HEK293T (cell line): ENCODE measurements around the gene PLCB2.

Experiments used
- ARNT ChIP-seq: fragments of 450-650 bp; IDR thresholded peaks from 2 replicates; pipeline ENCODE4 v1.6.1; 2017; ENCODE audit warnings: mild to moderate bottlenecking
- BHLHE40 ChIP-seq: fragments of 450-650 bp; IDR thresholded peaks from 2 replicates; pipeline ENCODE4 v1.6.1; 2016; ENCODE audit warnings: mild to moderate bottlenecking, moderate library complexity, borderline replicate concordance
- FOXA1 ChIP-seq: fragments of 450-650 bp; IDR thresholded peaks from 2 replicates; pipeline ENCODE4 v1.6.1; 2016; ENCODE audit warnings: mild to moderate bottlenecking
- FOXK2 ChIP-seq: fragments of 450-650 bp; IDR thresholded peaks from 2 replicates; pipeline ENCODE4 v1.6.1; 2016; ENCODE audit warnings: mild to moderate bottlenecking
- FOXM1 ChIP-seq: fragments of 450-650 bp; IDR thresholded peaks from 2 replicates; pipeline ENCODE4 v1.6.1; 2017; ENCODE audit warnings: mild to moderate bottlenecking, borderline replicate concordance
- HDGF ChIP-seq: fragments of 450-650 bp; IDR thresholded peaks from 2 replicates; pipeline ENCODE4 v1.6.1; 2017; ENCODE audit warnings: antibody characterized with exemption, borderline replicate concordance
- L3MBTL2 ChIP-seq: fragments of 450-650 bp; conservative IDR thresholded peaks from 2 replicates; pipeline ENCODE4 v1.6.1; 2016; ENCODE audit warnings: mild to moderate bottlenecking
- LEF1 ChIP-seq: fragments of 450-650 bp; IDR thresholded peaks from 2 replicates; pipeline ENCODE4 v1.6.1; 2017; ENCODE audit warnings: mild to moderate bottlenecking, borderline replicate concordance
- NFRKB ChIP-seq: fragments of 450-650 bp; IDR thresholded peaks from 2 replicates; pipeline ENCODE4 v1.6.1; 2016; ENCODE audit warnings: mild to moderate bottlenecking, moderate library complexity
- SP1 ChIP-seq: fragments of 450-650 bp; IDR thresholded peaks from 2 replicates; pipeline ENCODE4 v1.6.1; 2017
- SUZ12 ChIP-seq: fragments of 450-650 bp; IDR thresholded peaks from 2 replicates; pipeline ENCODE4 v1.6.1; 2016; ENCODE audit warnings: mild to moderate bottlenecking
- TARDBP ChIP-seq: fragments of 450-650 bp; IDR thresholded peaks from 2 replicates; pipeline ENCODE4 v1.6.1; 2016
- TF ChIP-seq, protein P1 (sequence below): fragments of 450-650 bp; IDR thresholded peaks from 2 replicates; pipeline ENCODE4 v1.6.1; 2016

DNA sequence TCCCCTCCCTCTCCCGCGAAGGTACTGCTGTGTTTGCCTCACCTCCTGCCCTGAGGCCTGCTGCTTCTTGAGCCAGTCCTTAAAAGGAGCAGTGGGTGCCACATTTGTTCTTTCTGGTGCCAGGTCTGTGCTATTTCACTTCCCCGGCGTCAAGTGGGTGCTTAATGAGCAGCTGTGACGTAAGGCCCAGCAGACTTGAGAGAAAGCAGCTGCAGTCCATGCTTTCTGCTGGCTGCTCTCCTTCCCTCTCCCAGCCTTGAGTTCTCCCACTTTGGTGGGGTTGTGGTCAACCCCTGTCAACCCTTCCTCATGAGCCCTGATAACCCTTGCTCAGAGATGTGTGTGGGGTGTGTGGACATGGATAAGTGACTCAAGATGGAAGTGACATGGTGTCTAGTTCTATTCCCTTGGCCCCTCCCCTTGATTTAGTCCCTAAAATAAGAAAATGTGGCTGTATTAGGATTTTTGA lies 22.7 kb upstream of the PLCB2 start:
- TF ChIP-seq NFRKB (no peak), SP1 (no peak), FOXA1 (no peak), FOXM1 (no peak), SUZ12 (no peak), L3MBTL2 (no peak), TARDBP (no peak), BHLHE40 (no peak), FOXK2 (no peak), HDGF (no peak), ARNT (no peak), LEF1 (no peak)
- TF ChIP-seq, protein P1, sequence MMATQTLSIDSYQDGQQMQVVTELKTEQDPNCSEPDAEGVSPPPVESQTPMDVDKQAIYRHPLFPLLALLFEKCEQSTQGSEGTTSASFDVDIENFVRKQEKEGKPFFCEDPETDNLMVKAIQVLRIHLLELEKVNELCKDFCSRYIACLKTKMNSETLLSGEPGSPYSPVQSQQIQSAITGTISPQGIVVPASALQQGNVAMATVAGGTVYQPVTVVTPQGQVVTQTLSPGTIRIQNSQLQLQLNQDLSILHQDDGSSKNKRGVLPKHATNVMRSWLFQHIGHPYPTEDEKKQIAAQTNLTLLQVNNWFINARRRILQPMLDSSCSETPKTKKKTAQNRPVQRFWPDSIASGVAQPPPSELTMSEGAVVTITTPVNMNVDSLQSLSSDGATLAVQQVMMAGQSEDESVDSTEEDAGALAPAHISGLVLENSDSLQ, result no peak
